Neuronal stem cell (in vitro differentiated cells): ENCODE results near the gene PA2G4.

Source experiments
- DNase-seq: peaks from one replicate; pipeline ENCODE4 v3.0.0-alpha.2; 2013; ENCODE audit warnings: low spot score
- H2AFZ ChIP-seq: one replicate; pipeline ENCODE4 v1.6.1; 2013; ENCODE audit warnings: mild to moderate bottlenecking, low read length, inconsistent platforms
- H2AK5ac ChIP-seq: 2 replicates; pipeline ENCODE4 v1.6.1; 2013; ENCODE audit warnings: low read depth, mild to moderate bottlenecking, inconsistent platforms, low read length, moderate library complexity, mixed read lengths
- H2BK120ac ChIP-seq: 2 replicates; pipeline ENCODE4 v1.6.1; 2013; ENCODE audit warnings: low read depth, mild to moderate bottlenecking, inconsistent platforms, low read length, moderate library complexity, mixed read lengths
- H2BK12ac ChIP-seq: one replicate; pipeline ENCODE4 v1.6.1; 2013; ENCODE audit warnings: low read length, inconsistent platforms
- H2BK15ac ChIP-seq: 2 replicates; pipeline ENCODE4 v1.6.1; 2013; ENCODE audit warnings: mild to moderate bottlenecking, low read length, inconsistent platforms, mixed read lengths
- H2BK5ac ChIP-seq: one replicate; pipeline ENCODE4 v1.6.1; 2013; ENCODE audit warnings: inconsistent platforms, mild to moderate bottlenecking, low read length, moderate library complexity
- H3K14ac ChIP-seq: one replicate; pipeline ENCODE4 v1.6.1; 2013; ENCODE audit warnings: low read length, inconsistent platforms
- H3K18ac ChIP-seq: 2 replicates; pipeline ENCODE4 v1.6.1; 2013; ENCODE audit warnings: low read length, inconsistent platforms
- H3K23ac ChIP-seq: 2 replicates; pipeline ENCODE4 v1.6.1; 2013; ENCODE audit warnings: low read depth, mild to moderate bottlenecking, mixed read lengths, low read length, inconsistent platforms; ENCODE audit not compliant: poor library complexity
- H3K27ac ChIP-seq: replicated peaks from 3 replicates; pipeline ENCODE4 v1.5.1; 2013; ENCODE audit warnings: low read length, inconsistent platforms
- H3K27me3 ChIP-seq, 3 experiments: 2 replicates each; pipeline ENCODE4 v1.6.1; 2013; ENCODE audit warnings: low read length in 3 of 3, mild to moderate bottlenecking in 2 of 3, inconsistent platforms in 1 of 3, low read depth in 1 of 3, mixed read lengths in 1 of 3, moderate library complexity in 1 of 3; ENCODE audit not compliant: control insufficient read depth in 3 of 3, insufficient read depth in 3 of 3
- H3K36me3 ChIP-seq, 2 donors: replicated peaks in 1 of 2; 2 replicates each; pipeline ENCODE4 v1.6.1; 2013; ENCODE audit warnings: low read length in 2 of 2; ENCODE audit not compliant: control insufficient read depth in 2 of 2, insufficient read depth in 2 of 2
- H3K4ac ChIP-seq: 2 replicates; pipeline ENCODE4 v1.6.1; 2013; ENCODE audit warnings: inconsistent platforms, mild to moderate bottlenecking, low read length, moderate library complexity
- H3K4me1 ChIP-seq, 2 donors: 1 replicate in 1 of 2; 2 replicates in 1 of 2; pipeline ENCODE4 v1.6.1; 2013; ENCODE audit warnings: low read length in 2 of 2, low read depth in 1 of 2; ENCODE audit not compliant: control insufficient read depth in 2 of 2, insufficient read depth in 1 of 2
- H3K4me2 ChIP-seq: one replicate; pipeline ENCODE4 v1.6.1; 2013; ENCODE audit warnings: mild to moderate bottlenecking, low read length, inconsistent platforms; ENCODE audit not compliant: insufficient read depth, poor library complexity, severe bottlenecking
- H3K4me3 ChIP-seq, 2 donors: 2 replicates each; pipeline ENCODE4 v1.5.1; 2013; ENCODE audit warnings: low read length in 2 of 2, mild to moderate bottlenecking in 2 of 2, inconsistent platforms in 1 of 2, moderate library complexity in 1 of 2
- H3K79me1 ChIP-seq: one replicate; pipeline ENCODE4 v1.6.1; 2013; ENCODE audit warnings: low read depth, mild to moderate bottlenecking, inconsistent platforms, low read length, moderate library complexity
- H3K9ac ChIP-seq: one replicate; pipeline ENCODE4 v1.6.1; 2013; ENCODE audit warnings: mild to moderate bottlenecking, low read depth, low read length, inconsistent platforms; ENCODE audit not compliant: poor library complexity
- H3K9me3 ChIP-seq, 2 donors: replicated peaks in 1 of 2; 2 replicates each; pipeline versions ENCODE3 to v1.6.1; 2013; ENCODE audit warnings: low read length in 2 of 2, mild to moderate bottlenecking in 2 of 2, inconsistent platforms in 1 of 2, low read depth in 1 of 2, mixed read lengths in 1 of 2, moderate library complexity in 1 of 2; ENCODE audit not compliant: control insufficient read depth in 2 of 2, insufficient read depth in 1 of 2
- H4K8ac ChIP-seq: one replicate; pipeline ENCODE4 v1.6.1; 2013; ENCODE audit warnings: low read depth, mild to moderate bottlenecking, inconsistent platforms, low read length, moderate library complexity
- H4K91ac ChIP-seq: one replicate; pipeline ENCODE4 v1.6.1; 2013; ENCODE audit warnings: low read length, low read depth, mild to moderate bottlenecking, inconsistent platforms; ENCODE audit not compliant: poor library complexity
- WGBS, 2 donors: extraction: QIAGEN DNeasy Blood & Tissue Kit; methylation state at CpG; one replicate each; pipeline ENCODE4 v1.1.7; 2013; ENCODE audit warnings: missing lambda C conversion rate in 2 of 2, mixed read lengths in 1 of 2; ENCODE audit not compliant: insufficient read length in 2 of 2, insufficient replicate concordance in 1 of 2; ENCODE audit errors: extremely low coverage in 2 of 2; 5-methylcytosine and 5-hydroxymethylcytosine counted together

Gene PA2G4

DNA sequence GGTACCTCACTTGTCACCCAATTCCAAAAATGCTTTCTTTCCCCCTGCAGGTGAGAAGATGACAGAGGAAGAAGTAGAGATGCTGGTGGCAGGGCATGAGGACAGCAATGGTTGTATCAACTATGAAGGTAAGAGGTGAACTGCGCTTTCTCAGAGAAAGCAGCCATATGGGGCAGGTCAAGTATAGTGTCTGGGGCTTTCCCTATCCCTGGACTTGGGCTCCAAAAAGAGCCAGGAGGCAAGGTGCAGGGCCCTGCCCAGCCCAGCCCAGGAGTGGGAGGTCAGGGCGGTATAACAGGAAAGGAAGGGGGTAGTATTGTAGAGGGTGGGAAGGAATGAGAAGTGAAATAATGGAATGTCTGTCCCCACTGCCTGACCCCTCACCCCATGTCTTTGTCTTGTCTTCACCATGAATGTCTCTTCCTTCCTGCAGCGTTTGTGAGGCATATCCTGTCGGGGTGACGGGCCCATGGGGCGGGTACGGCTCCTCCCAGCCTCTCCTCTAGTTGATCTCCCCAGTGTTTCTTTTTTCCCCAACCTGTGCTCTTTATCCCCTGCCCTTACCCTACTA is 55.9 kb downstream of the PA2G4 start:
- no CpG with 5 or more reads among the region's 7 CpGs for WGBS, 2 donors

GRCh38 chr12:56160894-56161689 is 56.7 kb downstream of the PA2G4 start:
- no peak overlapping the region for H3K18ac ChIP-seq
- H3K9ac ChIP-seq: peak overlapping the region; percentile 18
- no peak overlapping the region for H2BK5ac ChIP-seq
- H3K4me1 ChIP-seq: peaks cover 27 to 40% of the 10 kb centered on the region in 2 donors
- H2AFZ ChIP-seq: no peak overlapping the region
- peaks cover 38 to 70% of the 10 kb centered on the region in 2 donors for H3K36me3 ChIP-seq
- peak overlapping the region in 1 of 2 donors; percentile 58 for H3K4me3 ChIP-seq
- no peaks in the 10 kb centered on the region for H3K9me3 ChIP-seq
- no peak overlapping the region for H4K91ac ChIP-seq
- DNase-seq: no peak
- H2AK5ac ChIP-seq: no peak overlapping the region
- peaks cover 3% of the 10 kb centered on the region for H3K79me1 ChIP-seq
- no peak overlapping the region for H3K14ac ChIP-seq
- H3K4ac ChIP-seq: no peak overlapping the region
- no peak overlapping the region for H3K23ac ChIP-seq
- H3K27me3 ChIP-seq: no peaks in the 10 kb centered on the region
- H4K8ac ChIP-seq: no peak overlapping the region
- no peak overlapping the region for H2BK120ac ChIP-seq
- no peak overlapping the region for H2BK12ac ChIP-seq
- WGBS, 2 donors: no CpG with 5 or more reads among the region's 11 CpGs
- H2BK15ac ChIP-seq: no peak overlapping the region
- H3K27ac ChIP-seq: peak overlapping the region; percentile 58
- peak overlapping the region; percentile 47 for H3K4me2 ChIP-seq

More for the DNA sequence above, 55.9 kb downstream of the PA2G4 start:
- Histone ChIP-seq H3K9me3 (no peaks in the 10 kb centered on the region), H4K91ac (no peak overlapping the region), H2BK120ac (no peak overlapping the region), H2BK15ac (no peak overlapping the region), H3K14ac (no peak overlapping the region), H2BK5ac (no peak overlapping the region), H3K23ac (no peak overlapping the region), H3K4me3 (peak overlapping the region; percentile 2 to 85), H3K4me2 (peak overlapping the region; percentile 41), H3K4ac (no peak overlapping the region), H2BK12ac (no peak overlapping the region), H3K18ac (no peak overlapping the region), H3K9ac (no peak overlapping the region), H3K27me3 (no peaks in the 10 kb centered on the region), H3K36me3 (peaks cover 38 to 70% of the 10 kb centered on the region in 2 donors), H3K27ac (peak overlapping the region; percentile 20), H3K79me1 (no peaks in the 10 kb centered on the region), H2AFZ (no peak overlapping the region), H2AK5ac (no peak overlapping the region), H3K4me1 (peaks cover 27 to 40% of the 10 kb centered on the region in 2 donors), H4K8ac (no peak overlapping the region)
- DNase-seq: no peak

- Histone ChIP-seq H3K4me1 (peaks cover 27 to 40% of the 10 kb centered on the region in 2 donors), H4K8ac (no peak overlapping the region), H2BK5ac (no peak overlapping the region), H2AK5ac (no peak overlapping the region), H2BK12ac (no peak overlapping the region), H3K9ac (no peak overlapping the region), H3K36me3 (peaks cover 40 to 76% of the 10 kb centered on the region in 2 donors), H3K23ac (no peak overlapping the region), H3K27ac (peak overlapping the region; percentile 67), H2BK15ac (no peak overlapping the region), H3K4me3 (no peak overlapping the region), H3K14ac (no peak overlapping the region), H3K9me3 (no peaks in the 10 kb centered on the region), H3K27me3 (no peaks in the 10 kb centered on the region), H2AFZ (no peak overlapping the region), H3K18ac (no peak overlapping the region), H3K4me2 (peak overlapping the region; percentile 28), H3K4ac (no peak overlapping the region), H3K79me1 (peaks cover 3% of the 10 kb centered on the region), H2BK120ac (no peak overlapping the region), H4K91ac (no peak overlapping the region)
- WGBS, 2 donors: no CpG with 5 or more reads among the region's 10 CpGs
- DNase-seq: no peak
Measured at GRCh38 chr12:56161690-56162351, 57.5 kb downstream of the PA2G4 start.
